Measurements from ENCODE around the gene GPR137B.

GRCh38 chr1:236200925-236201324 lies 58.6 kb downstream of the GPR137B start:
- TF ChIP-seq YY1 (IDR thresholded peaks at IDR 0.05) (no peak), CTCF (IDR thresholded peaks at IDR 0.05; ENCODE audit: low read depth, low read length, missing input control) (no peak), SP1 (IDR thresholded peaks at IDR 0.05) (no peak), REST (IDR thresholded peaks at IDR 0.05) (no peak), ATF3 (IDR thresholded peaks at IDR 0.05) (no peak)
